ENCODE results near the gene CTNNA1.

The CTNNA1 gene

DNA sequence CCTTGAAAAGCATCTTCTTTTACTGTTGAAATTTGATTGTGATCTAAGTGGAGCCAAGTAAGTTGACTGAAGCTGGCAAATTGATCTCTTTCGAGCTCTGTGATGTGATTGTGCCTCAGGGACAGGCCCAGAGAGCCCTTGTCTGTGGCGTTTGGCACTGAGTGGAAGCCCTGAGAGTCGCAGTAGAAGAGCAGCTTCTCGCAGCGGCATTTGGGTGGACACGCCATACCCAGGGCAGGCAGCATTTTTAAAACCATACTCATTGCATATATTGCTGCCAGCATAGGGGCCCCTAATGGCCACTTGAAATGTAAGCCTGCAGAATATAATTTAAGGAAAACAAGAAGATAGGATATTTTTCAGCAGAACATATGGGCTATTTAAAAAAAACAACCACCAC, 121.0 kb downstream of the CTNNA1 start:
- DNase-seq (ENCODE audit: low read depth, low spot score) = no peak
- H3K4me3 ChIP-seq (ENCODE audit: low read length) = no peak overlapping the region

GRCh38 chr5:138874771-138875551, 121.7 kb downstream of the CTNNA1 start, which contains the start of gene LRRTM2:
TSS of gene LRRTM2 (minus strand) at chr5:138875335. CDS start at chr5:138874911, 424 bp downstream.
- no peak for DNase-seq (ENCODE audit: low read depth, low spot score)

GRCh38 chr5:138875552-138875875, 122.3 kb downstream of the CTNNA1 start:
- H3K4me3 ChIP-seq (ENCODE audit: low read length) = no peak overlapping the region
- DNase-seq (ENCODE audit: low read depth, low spot score) = no peak

More at GRCh38 chr5:138874771-138875551, 121.7 kb downstream of the CTNNA1 start, which contains the start of gene LRRTM2:
- H3K4me3 ChIP-seq (ENCODE audit: low read length) = no peak within 1 kb of the TSS

DNA sequence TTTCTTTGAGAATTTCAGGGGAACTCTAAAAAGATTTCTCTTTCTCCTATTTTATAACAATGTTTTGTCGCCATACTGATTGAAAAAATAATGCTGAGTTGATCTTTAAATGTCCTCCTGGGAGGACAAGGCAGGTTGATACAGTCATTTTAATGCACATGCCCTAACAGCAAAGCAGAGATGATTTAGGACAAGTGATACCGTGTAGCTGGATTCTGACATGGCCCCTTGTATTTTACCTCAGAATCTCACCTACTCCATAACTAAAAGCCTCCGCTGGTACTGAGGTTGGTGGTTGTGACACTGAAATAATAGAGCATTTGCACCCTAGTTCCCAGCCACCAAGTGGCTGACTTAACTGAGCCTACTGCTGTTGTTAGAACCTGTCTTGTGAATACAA, 122.7 kb downstream of the CTNNA1 start:
- no peak for DNase-seq (ENCODE audit: low read depth, low spot score)
- no peak overlapping the region for H3K4me3 ChIP-seq (ENCODE audit: low read length)

- H3K4me3 ChIP-seq (ENCODE audit: low read length) = no peak overlapping the region
Observed at GRCh38 chr5:138876811-138877210, 123.6 kb downstream of the CTNNA1 start.

GRCh38 chr5:138878437-138879235, 125.4 kb downstream of the CTNNA1 start:
- DNase-seq (ENCODE audit: low read depth, low spot score) = no peak
- no peak overlapping the region for H3K4me3 ChIP-seq (ENCODE audit: low read length)

More at GRCh38 chr5:138876811-138877210, 123.6 kb downstream of the CTNNA1 start:
- DNase-seq (ENCODE audit: low read depth, low spot score) = no peak

DNA sequence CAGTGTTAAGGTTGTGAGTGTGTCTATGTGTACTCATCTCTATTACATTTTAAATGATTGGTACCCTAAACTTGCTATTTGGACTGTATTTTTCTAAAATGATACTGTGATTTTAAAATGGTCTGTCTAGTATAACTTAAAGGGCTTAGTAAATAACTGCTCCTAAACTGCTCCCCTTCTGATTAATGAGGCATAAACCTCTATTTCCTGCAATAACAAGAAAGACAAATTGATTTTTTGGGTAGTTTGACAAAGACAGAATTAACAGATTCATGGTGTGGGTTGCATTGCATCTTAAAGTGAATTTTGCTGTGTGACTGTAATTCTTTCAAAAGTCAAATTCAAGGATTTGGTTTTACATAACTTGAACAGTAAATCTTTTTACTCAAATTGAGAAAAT, 130.0 kb downstream of the CTNNA1 start:
- no peak overlapping the region for H3K4me3 ChIP-seq (ENCODE audit: low read length)
- DNase-seq (ENCODE audit: low read depth, low spot score) = no peak

GRCh38 chr5:138884094-138884493, 130.9 kb downstream of the CTNNA1 start:
- no peak overlapping the region for H3K4me3 ChIP-seq (ENCODE audit: low read length)
- no peak for DNase-seq (ENCODE audit: low read depth, low spot score)

DNA sequence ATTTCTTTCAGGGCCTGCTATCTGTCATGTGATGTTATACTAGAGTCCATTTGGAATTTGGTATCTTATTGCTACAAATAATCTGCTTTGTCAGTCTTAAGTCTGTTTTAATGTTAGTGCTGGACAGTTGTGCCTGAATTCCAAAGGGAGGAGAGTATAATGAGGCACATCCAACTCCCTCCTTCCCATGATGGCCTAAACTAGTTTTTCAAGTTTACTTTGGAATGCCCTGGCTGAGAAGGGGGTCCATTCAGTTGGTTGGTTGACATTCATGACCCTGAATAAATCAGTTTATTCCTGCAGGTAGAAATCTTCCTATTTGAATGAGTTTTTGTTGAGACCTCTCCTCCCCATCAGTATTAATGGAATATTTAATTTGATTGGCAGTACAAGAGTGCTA, 131.3 kb downstream of the CTNNA1 start:
- DNase-seq (ENCODE audit: low read depth, low spot score) = no peak
- no peak overlapping the region for H3K4me3 ChIP-seq (ENCODE audit: low read length)

DNA sequence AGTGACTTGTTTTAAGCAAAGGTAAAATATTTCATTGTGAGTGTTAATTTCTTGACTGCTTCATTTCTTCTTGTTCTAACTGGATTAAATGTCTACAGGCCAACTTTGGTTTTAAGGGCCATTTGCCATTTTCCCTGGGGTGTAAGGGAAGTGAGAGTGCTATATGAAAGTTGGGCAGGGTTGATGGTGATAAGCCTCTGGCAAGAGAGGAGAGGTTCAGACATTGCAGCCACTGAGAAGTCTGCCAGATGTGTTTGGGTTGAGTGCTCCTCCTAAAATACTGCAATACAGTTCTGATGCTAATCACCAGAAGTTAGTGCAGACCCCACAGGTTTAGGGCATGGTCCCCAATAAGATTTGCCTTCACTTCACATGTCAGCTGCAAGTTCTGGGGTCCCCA, 136.8 kb downstream of the CTNNA1 start:
- DNase-seq (ENCODE audit: low read depth, low spot score) = no peak
- no peak overlapping the region for H3K4me3 ChIP-seq (ENCODE audit: low read length)

DNA sequence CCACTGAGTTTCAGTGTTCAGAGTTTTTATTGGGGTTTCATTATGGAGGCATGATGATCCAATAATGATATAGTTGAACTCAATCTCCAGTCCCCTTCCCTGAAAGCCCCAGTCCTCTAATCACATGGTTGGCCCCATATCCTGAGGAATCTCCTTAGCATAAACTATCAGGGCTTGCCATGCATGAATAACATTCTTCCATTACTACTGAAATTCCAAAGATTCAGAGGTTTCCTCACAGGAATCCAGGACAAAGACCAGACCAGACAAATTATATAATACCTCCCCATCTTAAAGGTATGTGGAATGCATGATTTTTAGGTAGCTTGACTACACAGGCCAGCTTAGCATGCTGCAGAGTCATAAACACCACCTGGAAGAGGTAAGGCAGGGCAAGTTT, 137.4 kb downstream of the CTNNA1 start:
- no peak overlapping the region for H3K4me3 ChIP-seq (ENCODE audit: low read length)
- no peak for DNase-seq (ENCODE audit: low read depth, low spot score)

DNA sequence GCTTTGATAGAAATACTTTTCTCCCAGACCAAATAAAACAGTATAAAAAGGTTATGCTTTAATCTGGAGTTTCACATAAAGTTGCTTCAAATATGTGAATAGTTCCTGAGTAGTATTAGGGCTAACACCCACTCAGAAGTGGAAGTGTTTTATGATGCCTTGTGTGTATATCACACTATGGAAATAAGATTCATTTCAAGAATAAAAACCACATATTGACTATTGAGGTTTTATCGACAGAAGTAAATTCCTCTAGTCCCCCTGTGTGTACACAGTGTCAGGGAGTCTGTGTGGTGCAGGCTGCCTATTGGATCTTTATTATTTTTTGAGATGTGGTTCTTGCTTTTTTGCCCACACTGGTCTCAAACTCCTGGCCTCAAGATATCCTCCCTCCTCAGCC, 142.7 kb downstream of the CTNNA1 start:
- no peak overlapping the region for H3K4me3 ChIP-seq (ENCODE audit: low read length)
- DNase-seq (ENCODE audit: low read depth, low spot score) = no peak

GRCh38 chr5:138898299-138898698, 145.1 kb downstream of the CTNNA1 start:
- DNase-seq (ENCODE audit: low read depth, low spot score) = no peak
- no peak overlapping the region for H3K4me3 ChIP-seq (ENCODE audit: low read length)

GRCh38 chr5:138898742-138899141, 145.5 kb downstream of the CTNNA1 start:
- no peak for DNase-seq (ENCODE audit: low read depth, low spot score)
- H3K4me3 ChIP-seq (ENCODE audit: low read length) = no peak overlapping the region

DNA sequence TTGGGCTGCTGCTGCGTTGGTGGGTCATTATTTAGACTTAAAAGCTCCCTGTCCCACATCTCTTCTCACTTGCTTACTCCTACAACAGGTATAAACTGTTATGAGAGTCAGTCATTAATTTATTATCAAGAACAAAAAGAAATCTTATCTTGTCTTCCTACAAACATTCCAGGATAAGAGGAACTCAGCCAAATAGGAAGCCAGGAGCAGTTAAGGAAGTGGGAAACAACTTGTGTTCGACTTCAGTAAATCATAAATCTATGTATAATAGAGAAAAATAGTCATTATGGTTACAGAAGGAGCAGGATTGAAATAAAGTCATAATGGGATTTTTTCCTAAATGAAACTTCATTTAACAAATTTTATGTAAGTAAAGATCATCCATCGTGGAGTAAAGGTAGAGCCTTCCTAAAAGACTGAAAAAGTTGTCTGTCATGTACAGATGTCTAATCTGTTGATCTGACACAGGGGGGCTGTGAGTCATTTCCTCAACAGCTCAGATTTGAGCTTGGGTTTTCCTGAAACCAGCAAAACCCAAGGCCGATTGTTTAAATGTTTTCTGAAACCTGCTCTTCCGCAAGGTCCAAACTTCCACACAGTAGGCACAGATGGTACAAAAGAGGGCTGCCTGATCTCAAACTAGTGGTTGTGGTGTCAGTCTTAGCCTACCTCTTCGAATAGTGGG, 147.2 kb downstream of the CTNNA1 start:
- H3K4me3 ChIP-seq (ENCODE audit: low read length) = no peak overlapping the region
- peak; percentile 5 for DNase-seq (ENCODE audit: low read depth, low spot score)

GRCh38 chr5:138901716-138902115, 148.5 kb downstream of the CTNNA1 start:
- DNase-seq (ENCODE audit: low read depth, low spot score) = no peak
- H3K4me3 ChIP-seq (ENCODE audit: low read length) = no peak overlapping the region

- DNase-seq (ENCODE audit: low read depth, low spot score) = no peak
- H3K4me3 ChIP-seq (ENCODE audit: low read length) = no peak overlapping the region
Observed at GRCh38 chr5:138903130-138903775, 150.0 kb downstream of the CTNNA1 start.

GRCh38 chr5:138905541-138905940, 152.3 kb downstream of the CTNNA1 start:
- DNase-seq (ENCODE audit: low read depth, low spot score) = no peak
- H3K4me3 ChIP-seq (ENCODE audit: low read length) = no peak overlapping the region

- H3K4me3 ChIP-seq (ENCODE audit: low read length) = no peak overlapping the region
- no peak for DNase-seq (ENCODE audit: low read depth, low spot score)
Observed at GRCh38 chr5:138909734-138910133, 156.5 kb downstream of the CTNNA1 start.
